ENCODE data around the gene CCDC110.

DNA sequence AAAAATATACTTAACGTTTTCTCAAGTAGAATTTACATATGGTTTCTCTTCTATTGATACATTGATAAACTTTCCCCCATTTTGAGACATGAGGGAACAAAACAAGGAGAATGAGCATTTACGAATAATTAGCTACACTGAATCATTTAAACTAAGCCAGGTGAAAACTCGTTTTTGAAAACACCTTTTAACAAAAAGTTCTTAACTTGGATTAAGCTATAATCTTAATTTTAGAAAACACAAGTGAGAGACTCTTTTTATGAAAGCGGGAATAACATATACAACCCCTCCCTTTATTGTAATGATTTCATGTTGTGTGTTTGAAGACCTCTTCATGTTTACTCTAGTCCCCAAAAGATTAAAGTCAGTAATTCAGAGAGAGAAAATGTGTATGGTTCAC is 43.7 kb upstream of the CCDC110 start:
- TF ChIP-seq, protein P1, sequence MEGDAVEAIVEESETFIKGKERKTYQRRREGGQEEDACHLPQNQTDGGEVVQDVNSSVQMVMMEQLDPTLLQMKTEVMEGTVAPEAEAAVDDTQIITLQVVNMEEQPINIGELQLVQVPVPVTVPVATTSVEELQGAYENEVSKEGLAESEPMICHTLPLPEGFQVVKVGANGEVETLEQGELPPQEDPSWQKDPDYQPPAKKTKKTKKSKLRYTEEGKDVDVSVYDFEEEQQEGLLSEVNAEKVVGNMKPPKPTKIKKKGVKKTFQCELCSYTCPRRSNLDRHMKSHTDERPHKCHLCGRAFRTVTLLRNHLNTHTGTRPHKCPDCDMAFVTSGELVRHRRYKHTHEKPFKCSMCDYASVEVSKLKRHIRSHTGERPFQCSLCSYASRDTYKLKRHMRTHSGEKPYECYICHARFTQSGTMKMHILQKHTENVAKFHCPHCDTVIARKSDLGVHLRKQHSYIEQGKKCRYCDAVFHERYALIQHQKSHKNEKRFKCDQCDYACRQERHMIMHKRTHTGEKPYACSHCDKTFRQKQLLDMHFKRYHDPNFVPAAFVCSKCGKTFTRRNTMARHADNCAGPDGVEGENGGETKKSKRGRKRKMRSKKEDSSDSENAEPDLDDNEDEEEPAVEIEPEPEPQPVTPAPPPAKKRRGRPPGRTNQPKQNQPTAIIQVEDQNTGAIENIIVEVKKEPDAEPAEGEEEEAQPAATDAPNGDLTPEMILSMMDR (IDR thresholded peaks at IDR 0.05; ENCODE audit: extremely low read depth in 1 of 2, insufficient read depth in 1 of 2, low read depth in 1 of 2, low read length in 2 of 2): no peak
- TF ChIP-seq POLR2A (IDR thresholded peaks at IDR 0.05; ENCODE audit: low read depth, low read length): no peak
- TF ChIP-seq EZH2 (IDR thresholded peaks at IDR 0.05; ENCODE audit: borderline replicate concordance, low read depth, low read length, severe bottlenecking): no peak

All from endothelial cell of umbilical vein (primary cell).